Measurements from ENCODE around the gene TSR1. TPM values are rescaled to one million over a fixed set of nuclear protein-coding genes. Genes with fewer than 3 reads are reported as not detected.

Gene TSR1
- total and polyA plus RNA-seq, 2 experiments from 2014 or later: 45.7 to 73.3 TPM

DNA sequence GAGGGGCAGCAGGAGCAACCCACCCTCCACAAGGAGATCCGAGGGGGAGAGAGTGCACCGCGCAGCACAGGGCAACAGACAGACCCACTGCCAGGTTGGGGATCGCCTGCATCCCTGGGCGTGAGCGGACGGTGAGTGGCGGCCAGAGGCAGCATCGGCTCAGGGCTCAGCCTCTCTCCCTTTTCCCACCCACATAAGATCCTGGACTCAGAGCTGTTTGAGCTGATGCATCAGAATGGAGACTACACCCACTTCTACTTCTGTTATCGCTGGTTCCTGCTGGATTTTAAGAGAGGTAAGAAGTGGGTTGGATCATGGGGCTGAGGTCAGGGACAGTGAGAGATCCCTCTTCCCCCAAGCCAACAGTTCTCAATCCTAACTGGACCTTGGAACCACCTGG is 41.4 kb upstream of the TSR1 start:
- H3K27me3 ChIP-seq (replicated peaks; ENCODE audit: insufficient read depth): no peaks in the 10 kb centered on the region
- H3K27ac ChIP-seq: no peak overlapping the region
- TF ChIP-seq EZH2 (IDR thresholded peaks at IDR 0.05; ENCODE audit: insufficient read depth, poor library complexity, severe bottlenecking): no peak
- no peak for TF ChIP-seq EZH2phosphoT487 (IDR thresholded peaks at IDR 0.05; ENCODE audit: insufficient read depth, low read depth)
- H3F3A ChIP-seq (ENCODE audit: insufficient read depth): no peaks in the 10 kb centered on the region; the same call in 1 of the 2 replicates
- H4K20me1 ChIP-seq (ENCODE audit: insufficient read depth): no peaks in the 10 kb centered on the region
- no peak overlapping the region for H2AFZ ChIP-seq
- no peak overlapping the region for H3K4me2 ChIP-seq (ENCODE audit: unreplicated experiment)
- in situ Hi-C loops (cut with MboI): no loop called here
- no peak overlapping the region for H3K4me3 ChIP-seq
- no peaks in the 10 kb centered on the region for H3K9me3 ChIP-seq (ENCODE audit: low read depth)
- H3K36me3 ChIP-seq (ENCODE audit: low read depth): no peaks in the 10 kb centered on the region
- H3K9ac ChIP-seq: no peak overlapping the region
- H3K4me1 ChIP-seq (ENCODE audit: insufficient read depth): no peaks in the 10 kb centered on the region
- H3K79me2 ChIP-seq (ENCODE audit: insufficient read depth): no peaks in the 10 kb centered on the region
- H3K9me2 ChIP-seq (ENCODE audit: insufficient read depth): no peaks in the 10 kb centered on the region
- 90 to 92% methylated on average over 10 of the region's 10 CpGs for WGBS, 2 experiments (ENCODE audit: low coverage in 1 of 2, low lambda C conversion rate in 2 of 2, missing lambda C conversion rate in 2 of 2)
- DNase-seq: no peak

DNA sequence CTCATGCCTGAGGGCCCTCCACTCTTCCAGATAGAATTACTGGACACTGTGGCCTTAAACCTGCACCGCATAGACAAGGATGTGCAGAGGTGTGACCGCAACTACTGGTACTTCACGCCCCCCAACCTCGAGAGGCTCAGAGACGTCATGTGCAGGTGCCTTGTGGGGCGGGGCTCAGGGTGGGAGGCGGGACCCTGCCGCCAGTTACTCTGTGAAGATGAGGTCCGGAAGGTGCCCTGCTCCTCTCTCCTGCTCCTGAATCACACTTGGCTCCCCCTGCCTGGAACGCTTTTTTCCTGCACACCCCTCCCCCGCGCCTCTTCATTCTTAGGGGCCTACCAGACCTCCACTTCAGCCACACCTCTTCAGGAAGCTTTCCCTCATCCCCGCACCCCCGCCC is 39.9 kb upstream of the TSR1 start:
- H2AFZ ChIP-seq: no peak overlapping the region
- H3K4me3 ChIP-seq: no peak overlapping the region
- no peaks in the 10 kb centered on the region for H3K27me3 ChIP-seq (replicated peaks; ENCODE audit: insufficient read depth)
- TF ChIP-seq EZH2 (IDR thresholded peaks at IDR 0.05; ENCODE audit: insufficient read depth, poor library complexity, severe bottlenecking) (no peak), EZH2phosphoT487 (IDR thresholded peaks at IDR 0.05; ENCODE audit: insufficient read depth, low read depth) (no peak)
- H3K9me2 ChIP-seq (ENCODE audit: insufficient read depth): no peaks in the 10 kb centered on the region
- no peaks in the 10 kb centered on the region; the same call in 1 of the 2 replicates for H3F3A ChIP-seq (ENCODE audit: insufficient read depth)
- no peaks in the 10 kb centered on the region for H4K20me1 ChIP-seq (ENCODE audit: insufficient read depth)
- H3K27ac ChIP-seq: no peak overlapping the region
- H3K79me2 ChIP-seq (ENCODE audit: insufficient read depth): no peaks in the 10 kb centered on the region
- no peaks in the 10 kb centered on the region for H3K36me3 ChIP-seq (ENCODE audit: low read depth)
- 86 to 87% methylated on average over 14 of the region's 14 CpGs for WGBS, 2 experiments (ENCODE audit: low coverage in 1 of 2, low lambda C conversion rate in 2 of 2, missing lambda C conversion rate in 2 of 2)
- no peaks in the 10 kb centered on the region for H3K9me3 ChIP-seq (ENCODE audit: low read depth)
- no peak overlapping the region for H3K4me2 ChIP-seq (ENCODE audit: unreplicated experiment)
- in situ Hi-C loops (cut with MboI): no loop called here
- no peak overlapping the region for H3K9ac ChIP-seq
- no peak for DNase-seq
- H3K4me1 ChIP-seq (ENCODE audit: insufficient read depth): no peaks in the 10 kb centered on the region

DNA sequence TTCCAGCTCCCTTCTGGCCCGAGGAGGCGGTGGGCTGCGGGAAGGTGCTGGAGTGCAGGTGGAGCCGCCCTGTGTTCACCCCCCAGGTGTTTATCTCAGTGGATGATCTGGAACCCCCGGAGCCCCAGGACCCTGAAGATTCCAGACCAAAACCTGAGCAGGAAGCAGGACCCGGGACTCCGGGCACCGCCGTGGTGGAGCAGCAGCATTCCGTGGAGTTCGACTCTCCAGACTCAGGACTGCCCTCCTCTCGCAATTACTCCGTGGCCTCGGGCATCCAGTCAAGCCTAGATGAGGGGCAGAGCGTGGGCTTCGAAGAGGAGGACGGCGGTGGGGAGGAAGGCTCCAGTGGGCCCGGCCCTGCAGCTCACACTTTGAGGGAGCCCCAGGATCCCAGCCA is 39.1 kb upstream of the TSR1 start:
- Histone ChIP-seq H3K4me3 (no peak overlapping the region), H3K9ac (no peak overlapping the region), H3K79me2 (ENCODE audit: insufficient read depth) (no peaks in the 10 kb centered on the region), H2AFZ (no peak overlapping the region), H3K36me3 (ENCODE audit: low read depth) (no peaks in the 10 kb centered on the region), H3K9me2 (ENCODE audit: insufficient read depth) (no peaks in the 10 kb centered on the region), H4K20me1 (ENCODE audit: insufficient read depth) (no peaks in the 10 kb centered on the region), H3K27ac (no peak overlapping the region), H3K4me1 (ENCODE audit: insufficient read depth) (no peaks in the 10 kb centered on the region), H3K27me3 (replicated peaks; ENCODE audit: insufficient read depth) (no peaks in the 10 kb centered on the region), H3K9me3 (ENCODE audit: low read depth) (no peaks in the 10 kb centered on the region), H3F3A (ENCODE audit: insufficient read depth) (no peaks in the 10 kb centered on the region; the same call in 1 of the 2 replicates), H3K4me2 (ENCODE audit: unreplicated experiment) (no peak overlapping the region)
- DNase-seq: no peak
- WGBS, 2 experiments (ENCODE audit: low coverage in 1 of 2, low lambda C conversion rate in 2 of 2, missing lambda C conversion rate in 2 of 2): 92 to 97% methylated on average over 17 to 19 of the region's 19 CpGs
- in situ Hi-C loops (cut with MboI): no loop called here
- TF ChIP-seq EZH2 (IDR thresholded peaks at IDR 0.05; ENCODE audit: insufficient read depth, poor library complexity, severe bottlenecking): no peak
- TF ChIP-seq EZH2phosphoT487 (IDR thresholded peaks at IDR 0.05; ENCODE audit: insufficient read depth, low read depth): no peak

DNA sequence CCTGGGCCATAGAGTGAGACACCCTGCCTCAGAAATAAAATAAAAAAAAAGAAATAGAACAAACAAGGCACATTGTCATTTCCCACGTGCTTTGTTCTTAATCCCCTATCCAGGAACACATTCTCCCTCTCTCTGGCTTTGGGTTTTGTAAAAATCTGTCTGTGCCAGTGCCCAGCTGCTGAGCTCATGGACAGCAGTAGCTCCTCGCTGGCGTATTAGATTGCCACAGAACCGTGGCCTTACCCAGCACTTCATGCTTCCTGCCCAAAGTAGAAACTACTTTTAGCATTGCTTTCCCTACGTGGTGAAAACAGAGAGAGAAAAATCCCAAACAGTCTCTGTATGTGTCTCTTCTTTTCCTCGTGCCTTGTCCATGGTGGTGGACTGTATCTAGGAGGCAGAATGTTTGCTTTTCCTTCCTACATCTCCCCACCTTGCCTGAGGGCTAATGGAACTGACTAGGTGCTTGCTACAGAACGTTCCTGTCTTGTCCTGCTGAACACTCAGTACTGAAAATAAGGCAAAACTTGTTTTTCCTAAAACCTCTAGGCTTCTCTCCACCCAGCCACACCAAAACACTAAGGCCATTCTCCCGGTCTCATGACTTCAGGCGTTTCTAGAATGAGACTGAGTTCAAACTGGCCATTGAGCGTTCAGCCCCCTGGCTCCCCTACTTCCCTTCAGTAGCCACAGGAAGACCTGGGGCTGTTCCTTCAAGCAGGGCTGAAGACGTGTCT is 38.5 kb upstream of the TSR1 start:
- no peaks in the 10 kb centered on the region for H3K4me1 ChIP-seq (ENCODE audit: insufficient read depth)
- no peaks in the 10 kb centered on the region for H3K9me2 ChIP-seq (ENCODE audit: insufficient read depth)
- no peaks in the 10 kb centered on the region for H3K9me3 ChIP-seq (ENCODE audit: low read depth)
- no peaks in the 10 kb centered on the region; the same call in 1 of the 2 replicates for H3F3A ChIP-seq (ENCODE audit: insufficient read depth)
- H3K79me2 ChIP-seq (ENCODE audit: insufficient read depth): no peaks in the 10 kb centered on the region
- no peak overlapping the region for H3K4me3 ChIP-seq
- no peaks in the 10 kb centered on the region for H4K20me1 ChIP-seq (ENCODE audit: insufficient read depth)
- no peak for TF ChIP-seq EZH2 (IDR thresholded peaks at IDR 0.05; ENCODE audit: insufficient read depth, poor library complexity, severe bottlenecking)
- no peak for TF ChIP-seq EZH2phosphoT487 (IDR thresholded peaks at IDR 0.05; ENCODE audit: insufficient read depth, low read depth)
- no peak overlapping the region for H2AFZ ChIP-seq
- WGBS, 2 experiments (ENCODE audit: low coverage in 1 of 2, low lambda C conversion rate in 2 of 2, missing lambda C conversion rate in 2 of 2): 85 to 89% methylated on average over 11 of the region's 11 CpGs
- H3K27ac ChIP-seq: no peak overlapping the region
- in situ Hi-C loops (cut with MboI): no loop called here
- no peak overlapping the region for H3K4me2 ChIP-seq (ENCODE audit: unreplicated experiment)
- no peak overlapping the region for H3K9ac ChIP-seq
- DNase-seq: no peak
- no peaks in the 10 kb centered on the region for H3K36me3 ChIP-seq (ENCODE audit: low read depth)
- no peaks in the 10 kb centered on the region for H3K27me3 ChIP-seq (replicated peaks; ENCODE audit: insufficient read depth)

Data from GM23248 (cell line).